Nephron progenitor cell (in vitro differentiated cells): ENCODE results near the gene ZNF552.
"Not testable (repeated sequence)": the region's sequence is repeated elsewhere in the genome, so short reads cannot be mapped to it uniquely, and the experiment has no call there.

Source experiments
- DNase-seq: peaks from one replicate; pipeline ENCODE4 v3.0.0; 2021
- H3K27ac Mint-ChIP-seq: 2 replicates; pipeline ENCODE4 v1.8.0; 2021; ENCODE audit warnings: mild to moderate bottlenecking, moderate library complexity, mixed read lengths
- H3K27me3 Mint-ChIP-seq: 2 replicates; pipeline ENCODE4 v1.8.0; 2021; ENCODE audit warnings: mild to moderate bottlenecking, low read depth, mixed read lengths; ENCODE audit not compliant: poor library complexity
- H3K36me3 Mint-ChIP-seq: 2 replicates; pipeline ENCODE4 v1.8.0; 2021; ENCODE audit warnings: low read depth, mixed read lengths
- H3K4me1 Mint-ChIP-seq: 2 replicates; pipeline ENCODE4 v1.8.0; 2021; ENCODE audit warnings: mixed read lengths
- H3K4me3 Mint-ChIP-seq: 2 replicates; pipeline ENCODE4 v1.8.0; 2021; ENCODE audit warnings: mild to moderate bottlenecking, moderate library complexity, mixed read lengths
- H3K9me3 Mint-ChIP-seq: 2 replicates; pipeline ENCODE4 v1.8.0; 2021; ENCODE audit warnings: mild to moderate bottlenecking, moderate library complexity, mixed read lengths
- CTCF ChIP-seq: fragments of 200-600 bp; sonication (generic); IDR thresholded peaks from 2 replicates; pipeline ENCODE4 v1.5.0; 2021; ENCODE audit warnings: antibody characterized with exemption

The ZNF552 gene

GRCh38 chr19:57841122-57841763 lies 26.5 kb upstream of the ZNF552 start:
- H3K27me3 Mint-ChIP-seq, result no peaks in the 10 kb centered on the region
- H3K36me3 Mint-ChIP-seq, result peaks cover 72% of the 10 kb centered on the region
- H3K4me1 Mint-ChIP-seq, result peaks cover 7% of the 10 kb centered on the region
- no peak overlapping the region for H3K4me3 Mint-ChIP-seq
- DNase-seq, result no peak
- peak overlapping the region; percentile 82 for H3K27ac Mint-ChIP-seq
- no peak for TF ChIP-seq CTCF
- H3K9me3 Mint-ChIP-seq, result no peaks in the 10 kb centered on the region

GRCh38 chr19:57838622-57839191 lies 24.0 kb upstream of the ZNF552 start:
- H3K27me3 Mint-ChIP-seq, H3K4me1 Mint-ChIP-seq, DNase-seq, H3K9me3 Mint-ChIP-seq, H3K4me3 Mint-ChIP-seq, H3K27ac Mint-ChIP-seq: not testable (repeated sequence)
- H3K36me3 Mint-ChIP-seq, result peaks cover 56% of the 10 kb centered on the region

GRCh38 chr19:57836991-57837390 lies 22.3 kb upstream of the ZNF552 start:
- Mint-ChIP-seq H3K27ac (peak overlapping the region; percentile 25), H3K4me1 (peaks cover 13% of the 10 kb centered on the region), H3K36me3 (peaks cover 49% of the 10 kb centered on the region)
- H3K4me3 Mint-ChIP-seq, H3K9me3 Mint-ChIP-seq, H3K27me3 Mint-ChIP-seq, DNase-seq: not testable (repeated sequence)

GRCh38 chr19:57830071-57830602 lies 15.4 kb upstream of the ZNF552 start, which contains the start of gene ZNF587B:
Gene ZNF587B (plus strand): TSS chr19:57830299. CDS start chr19:57830529, 230 bp downstream.
- H3K27ac Mint-ChIP-seq, result peak within 1 kb of the TSS; percentile 98
- peaks cover 56% of the 10 kb centered on the region for H3K36me3 Mint-ChIP-seq
- DNase-seq, result peak; percentile 88
- H3K4me1 Mint-ChIP-seq, result peaks cover 36% of the 10 kb centered on the region
- peaks cover 3% of the 10 kb centered on the region for H3K27me3 Mint-ChIP-seq
- TF ChIP-seq CTCF, result peak; percentile 37
- H3K9me3 Mint-ChIP-seq, result peaks cover 10% of the 10 kb centered on the region
- peak within 1 kb of the TSS; percentile 96 for H3K4me3 Mint-ChIP-seq

- peaks cover 40% of the 10 kb centered on the region for H3K4me1 Mint-ChIP-seq
- H3K9me3 Mint-ChIP-seq, result peaks cover 10% of the 10 kb centered on the region
- H3K27me3 Mint-ChIP-seq, result peaks cover 3% of the 10 kb centered on the region
- H3K27ac Mint-ChIP-seq, result peak overlapping the region; percentile 98
- H3K4me3 Mint-ChIP-seq, result peak overlapping the region; percentile 44
- no peak for DNase-seq
- no peak for TF ChIP-seq CTCF
- H3K36me3 Mint-ChIP-seq, result peaks cover 63% of the 10 kb centered on the region
Measured at GRCh38 chr19:57829316-57829715, 14.6 kb upstream of the ZNF552 start.

- Mint-ChIP-seq H3K27me3 (peaks cover 3% of the 10 kb centered on the region), H3K9me3 (peaks cover 6% of the 10 kb centered on the region), H3K4me3 (no peak overlapping the region), H3K36me3 (peaks cover 62% of the 10 kb centered on the region), H3K4me1 (peaks cover 50% of the 10 kb centered on the region), H3K27ac (no peak overlapping the region)
- no peak for TF ChIP-seq CTCF
- DNase-seq, result no peak
Measured at GRCh38 chr19:57825511-57825910, 10.8 kb upstream of the ZNF552 start.

GRCh38 chr19:57823608-57824007 lies 8.9 kb upstream of the ZNF552 start:
- Mint-ChIP-seq H3K4me1 (peaks cover 53% of the 10 kb centered on the region), H3K36me3 (peaks cover 50% of the 10 kb centered on the region)
- not testable (repeated sequence) for H3K27ac Mint-ChIP-seq, H3K4me3 Mint-ChIP-seq, H3K27me3 Mint-ChIP-seq, H3K9me3 Mint-ChIP-seq, DNase-seq

- not testable (repeated sequence) for H3K4me3 Mint-ChIP-seq, H3K9me3 Mint-ChIP-seq, H3K27me3 Mint-ChIP-seq, DNase-seq
- Mint-ChIP-seq H3K4me1 (peaks cover 57% of the 10 kb centered on the region), H3K27ac (peak overlapping the region; percentile 19), H3K36me3 (peaks cover 49% of the 10 kb centered on the region)
Measured at GRCh38 chr19:57823155-57823554, 8.4 kb upstream of the ZNF552 start.

- not testable (repeated sequence) for H3K27me3 Mint-ChIP-seq, H3K9me3 Mint-ChIP-seq, H3K4me3 Mint-ChIP-seq, DNase-seq, H3K27ac Mint-ChIP-seq
- H3K4me1 Mint-ChIP-seq, result peaks cover 70% of the 10 kb centered on the region
- H3K36me3 Mint-ChIP-seq, result peaks cover 40% of the 10 kb centered on the region
Measured at GRCh38 chr19:57821501-57821900, 6.8 kb upstream of the ZNF552 start.

GRCh38 chr19:57821095-57821494 lies 6.4 kb upstream of the ZNF552 start:
- peaks cover 73% of the 10 kb centered on the region for H3K4me1 Mint-ChIP-seq
- H3K27me3 Mint-ChIP-seq, H3K27ac Mint-ChIP-seq, H3K9me3 Mint-ChIP-seq, DNase-seq: not testable (repeated sequence)
- H3K4me3 Mint-ChIP-seq, result peak overlapping the region; percentile 94
- H3K36me3 Mint-ChIP-seq, result peaks cover 35% of the 10 kb centered on the region
